SU-DHL-6 (cell line): Measurements from ENCODE around the gene CAMK1D.

Source experiments
- EZH2phosphoT487 ChIP-seq: fragments of 200-600 bp; sonication (generic), shearing (Covaris generic); conservative IDR thresholded peaks from 2 replicates; pipeline ENCODE4 v1.6.1; 2018; ENCODE audit warnings: mild to moderate bottlenecking, antibody characterized with exemption, low read length, moderate library complexity, mixed read lengths
- TF ChIP-seq, protein P1 (sequence below): fragments of 200-600 bp; sonication (generic); IDR thresholded peaks from one replicate; pipeline ENCODE4 v1.5.1; 2017; ENCODE audit warnings: antibody characterized with exemption, mild to moderate bottlenecking, low read length, moderate library complexity; ENCODE audit not compliant: insufficient read depth, poor library complexity, severe bottlenecking

DNA sequence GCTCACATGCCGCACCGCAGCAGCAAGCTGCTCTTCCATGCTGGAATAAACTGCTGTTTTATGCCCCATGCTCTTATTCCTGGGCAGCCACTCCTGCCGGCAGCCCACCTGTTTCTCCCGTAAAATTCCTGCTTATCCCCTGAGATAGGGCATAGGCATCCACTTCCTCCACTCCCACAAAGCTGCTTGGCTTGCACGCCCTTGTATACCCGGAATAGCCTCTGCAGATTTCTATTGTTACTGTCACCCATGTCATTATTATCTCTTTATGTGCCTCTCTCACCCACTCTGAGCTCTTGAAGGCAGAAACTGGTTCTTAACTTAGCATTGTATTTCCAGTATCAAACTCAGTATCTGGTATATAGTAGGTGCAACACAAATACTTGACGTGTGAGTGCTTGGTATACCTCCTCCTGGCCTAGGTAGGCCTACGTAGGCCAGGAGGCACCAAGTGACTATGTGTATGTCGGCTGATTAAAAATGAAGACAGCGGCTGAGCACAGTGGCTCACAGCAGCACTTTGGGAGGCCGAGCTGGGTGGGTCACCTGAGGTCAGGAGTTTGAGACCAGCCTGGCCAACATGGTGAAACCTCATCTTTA, 458.8 kb downstream of the CAMK1D start:
- TF ChIP-seq, protein P1, sequence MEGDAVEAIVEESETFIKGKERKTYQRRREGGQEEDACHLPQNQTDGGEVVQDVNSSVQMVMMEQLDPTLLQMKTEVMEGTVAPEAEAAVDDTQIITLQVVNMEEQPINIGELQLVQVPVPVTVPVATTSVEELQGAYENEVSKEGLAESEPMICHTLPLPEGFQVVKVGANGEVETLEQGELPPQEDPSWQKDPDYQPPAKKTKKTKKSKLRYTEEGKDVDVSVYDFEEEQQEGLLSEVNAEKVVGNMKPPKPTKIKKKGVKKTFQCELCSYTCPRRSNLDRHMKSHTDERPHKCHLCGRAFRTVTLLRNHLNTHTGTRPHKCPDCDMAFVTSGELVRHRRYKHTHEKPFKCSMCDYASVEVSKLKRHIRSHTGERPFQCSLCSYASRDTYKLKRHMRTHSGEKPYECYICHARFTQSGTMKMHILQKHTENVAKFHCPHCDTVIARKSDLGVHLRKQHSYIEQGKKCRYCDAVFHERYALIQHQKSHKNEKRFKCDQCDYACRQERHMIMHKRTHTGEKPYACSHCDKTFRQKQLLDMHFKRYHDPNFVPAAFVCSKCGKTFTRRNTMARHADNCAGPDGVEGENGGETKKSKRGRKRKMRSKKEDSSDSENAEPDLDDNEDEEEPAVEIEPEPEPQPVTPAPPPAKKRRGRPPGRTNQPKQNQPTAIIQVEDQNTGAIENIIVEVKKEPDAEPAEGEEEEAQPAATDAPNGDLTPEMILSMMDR, result no peak
- no peak for TF ChIP-seq EZH2phosphoT487
